Mesothelial cell of epicardium (in vitro differentiated cells): Measurements from ENCODE around the gene CHRM4. TPM values are rescaled to one million over a fixed set of nuclear protein-coding genes. Genes with fewer than 3 reads are reported as not detected.

Source experiments
- DNase-seq, 2 experiments: peaks; one replicate each; pipeline ENCODE4 v3.0.0; 2021; ENCODE audit warnings: low spot score in 2 of 2; ENCODE audit not compliant: unreplicated experiment in 2 of 2
- H3K27ac Mint-ChIP-seq: 2 replicates; pipeline ENCODE4 v1.8.0; 2021; ENCODE audit warnings: mixed read lengths
- H3K27me3 Mint-ChIP-seq: 2 replicates; pipeline ENCODE4 v1.8.0; 2021; ENCODE audit warnings: low read depth, mixed read lengths
- H3K36me3 Mint-ChIP-seq: 2 replicates; pipeline ENCODE4 v1.8.0; 2021; ENCODE audit warnings: mixed read lengths
- H3K4me1 Mint-ChIP-seq: 2 replicates; pipeline ENCODE4 v1.8.0; 2021; ENCODE audit warnings: mixed read lengths
- H3K4me3 Mint-ChIP-seq: 2 replicates; pipeline ENCODE4 v1.8.0; 2021; ENCODE audit warnings: mild to moderate bottlenecking, moderate library complexity, mixed read lengths
- H3K9me3 Mint-ChIP-seq: 2 replicates; pipeline ENCODE4 v1.8.0; 2021; ENCODE audit warnings: mixed read lengths
- total RNA-seq: library from RNA; stranded (reverse); gene quantifications from 3 replicates; pipeline ENCODE4 v1.2.1, GENCODE V29; 2021
- TF ChIP-seq, protein P1 (sequence below): fragments of 200-600 bp; sonication (generic); IDR thresholded peaks from one replicate; pipeline ENCODE4 v1.5.0; 2021; ENCODE audit warnings: antibody characterized with exemption; ENCODE audit not compliant: unreplicated experiment

Gene CHRM4
- 0.42 to 0.68 TPM (median 0.51 TPM) in 3 replicates for total RNA-seq

DNA sequence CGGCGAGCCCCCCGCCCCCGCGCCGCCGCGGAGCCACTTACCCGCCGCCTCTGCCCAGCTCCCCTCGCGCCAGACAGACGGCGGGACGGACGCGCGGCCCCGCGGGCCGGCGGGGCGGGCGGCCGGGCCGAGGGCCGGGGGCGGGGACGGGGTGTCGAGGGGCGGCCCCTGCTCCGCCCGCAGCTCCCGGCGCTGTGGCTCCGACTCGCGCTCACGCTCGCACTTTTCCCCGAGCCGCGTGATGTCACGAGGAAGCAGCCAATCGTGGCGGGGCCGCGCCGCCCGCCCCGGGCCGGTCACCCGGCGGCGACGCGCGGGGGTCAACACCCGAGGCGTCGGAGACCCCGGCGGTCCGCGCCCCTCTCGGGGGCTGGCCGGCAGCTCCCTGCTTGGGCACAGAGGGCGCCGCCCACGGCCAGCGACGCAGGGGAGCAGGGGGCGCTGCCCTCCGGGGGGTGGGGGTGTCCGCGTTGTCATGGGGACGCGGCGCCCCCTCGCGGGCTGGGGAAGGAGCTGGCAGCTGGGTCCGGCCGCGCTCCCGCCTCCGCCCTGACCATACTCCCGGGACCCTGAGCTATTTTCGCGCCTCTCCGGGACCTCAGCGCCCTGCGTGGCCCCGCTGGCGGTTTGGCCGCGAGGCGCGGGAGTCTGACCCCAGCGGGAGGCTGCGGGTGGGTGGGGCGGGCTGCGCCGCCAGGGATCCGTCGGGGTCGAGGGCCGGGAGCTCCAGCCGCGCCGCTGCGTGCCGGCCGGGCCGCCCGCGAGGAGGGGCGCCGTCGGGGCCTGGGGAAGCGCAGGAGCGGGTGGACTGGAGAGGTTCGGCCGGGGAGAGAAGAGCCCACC, at the start of gene CHRM4:
Gene CHRM4 (minus strand): TSS at position 199 of the 843 bp plus-strand sequence. CDS start 5,219 bp downstream, outside the sequence.
- Mint-ChIP-seq H3K9me3 (no peaks in the 10 kb centered on the region), H3K27me3 (peaks cover 57% of the 10 kb centered on the region), H3K27ac (no peak within 1 kb of the TSS), H3K4me1 (peaks cover 29% of the 10 kb centered on the region), H3K36me3 (peaks cover 6% of the 10 kb centered on the region), H3K4me3 (peak within 1 kb of the TSS; percentile 69)
- TF ChIP-seq, protein P1, sequence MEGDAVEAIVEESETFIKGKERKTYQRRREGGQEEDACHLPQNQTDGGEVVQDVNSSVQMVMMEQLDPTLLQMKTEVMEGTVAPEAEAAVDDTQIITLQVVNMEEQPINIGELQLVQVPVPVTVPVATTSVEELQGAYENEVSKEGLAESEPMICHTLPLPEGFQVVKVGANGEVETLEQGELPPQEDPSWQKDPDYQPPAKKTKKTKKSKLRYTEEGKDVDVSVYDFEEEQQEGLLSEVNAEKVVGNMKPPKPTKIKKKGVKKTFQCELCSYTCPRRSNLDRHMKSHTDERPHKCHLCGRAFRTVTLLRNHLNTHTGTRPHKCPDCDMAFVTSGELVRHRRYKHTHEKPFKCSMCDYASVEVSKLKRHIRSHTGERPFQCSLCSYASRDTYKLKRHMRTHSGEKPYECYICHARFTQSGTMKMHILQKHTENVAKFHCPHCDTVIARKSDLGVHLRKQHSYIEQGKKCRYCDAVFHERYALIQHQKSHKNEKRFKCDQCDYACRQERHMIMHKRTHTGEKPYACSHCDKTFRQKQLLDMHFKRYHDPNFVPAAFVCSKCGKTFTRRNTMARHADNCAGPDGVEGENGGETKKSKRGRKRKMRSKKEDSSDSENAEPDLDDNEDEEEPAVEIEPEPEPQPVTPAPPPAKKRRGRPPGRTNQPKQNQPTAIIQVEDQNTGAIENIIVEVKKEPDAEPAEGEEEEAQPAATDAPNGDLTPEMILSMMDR: no peak
- DNase-seq: peak in 1 of 2 experiments; percentile 61

DNA sequence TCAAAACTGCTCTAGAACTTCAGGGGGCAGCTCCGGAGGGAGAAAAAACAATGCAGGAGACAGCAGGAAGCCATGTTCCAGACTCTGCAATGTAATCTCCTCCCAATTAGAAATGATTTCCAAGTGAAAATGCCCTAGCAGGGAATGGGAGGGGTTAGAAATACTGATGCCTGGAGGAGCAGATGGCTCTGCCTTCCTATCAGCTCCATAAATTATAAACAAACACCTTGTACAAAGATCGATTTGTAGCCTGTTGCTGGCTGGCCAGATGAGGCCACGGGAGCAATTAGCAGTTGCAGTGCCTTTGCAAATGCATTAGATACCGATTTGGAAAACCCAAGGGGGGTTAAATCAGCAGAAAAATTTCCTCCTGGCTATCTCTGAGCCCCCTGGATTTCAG, 46.6 kb upstream of the CHRM4 start:
- H3K27ac Mint-ChIP-seq: no peak overlapping the region
- no peak overlapping the region for H3K4me3 Mint-ChIP-seq
- TF ChIP-seq, protein P1: no peak
- H3K4me1 Mint-ChIP-seq: no peaks in the 10 kb centered on the region
- no peaks in the 10 kb centered on the region for H3K9me3 Mint-ChIP-seq
- H3K36me3 Mint-ChIP-seq: peaks cover 25% of the 10 kb centered on the region
- H3K27me3 Mint-ChIP-seq: no peaks in the 10 kb centered on the region
- DNase-seq: no peak

DNA sequence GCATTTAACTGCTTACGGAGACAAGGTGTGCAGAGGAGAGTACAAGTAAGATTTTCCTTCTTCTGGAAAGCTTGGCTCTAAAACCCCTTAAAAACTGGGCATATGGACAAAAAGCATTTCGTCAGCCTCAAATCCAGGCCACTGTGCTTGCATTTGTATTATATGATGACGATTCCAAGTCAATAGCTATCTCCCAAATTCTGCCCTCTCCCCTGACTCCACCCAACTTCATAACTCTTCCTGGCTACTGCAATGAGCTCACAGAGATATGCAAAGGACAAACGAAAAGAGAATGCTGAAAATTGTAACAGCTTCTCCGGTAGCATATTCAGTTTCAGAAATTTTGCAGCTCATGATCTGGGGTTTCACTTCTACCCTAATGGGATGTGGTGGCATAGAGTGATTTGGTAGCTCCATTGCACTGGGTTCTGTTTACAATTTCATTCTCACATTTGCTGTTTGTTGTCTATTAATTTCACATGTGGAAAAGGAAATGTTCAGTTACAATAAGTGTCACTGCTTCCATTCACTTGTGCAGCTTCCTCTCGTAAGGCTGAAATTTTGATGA, 45.6 kb upstream of the CHRM4 start:
- H3K36me3 Mint-ChIP-seq: peaks cover 21% of the 10 kb centered on the region
- H3K4me1 Mint-ChIP-seq: no peaks in the 10 kb centered on the region
- DNase-seq: no peak
- no peak overlapping the region for H3K27ac Mint-ChIP-seq
- no peak overlapping the region for H3K4me3 Mint-ChIP-seq
- TF ChIP-seq, protein P1: no peak
- no peaks in the 10 kb centered on the region for H3K9me3 Mint-ChIP-seq
- no peaks in the 10 kb centered on the region for H3K27me3 Mint-ChIP-seq

DNA sequence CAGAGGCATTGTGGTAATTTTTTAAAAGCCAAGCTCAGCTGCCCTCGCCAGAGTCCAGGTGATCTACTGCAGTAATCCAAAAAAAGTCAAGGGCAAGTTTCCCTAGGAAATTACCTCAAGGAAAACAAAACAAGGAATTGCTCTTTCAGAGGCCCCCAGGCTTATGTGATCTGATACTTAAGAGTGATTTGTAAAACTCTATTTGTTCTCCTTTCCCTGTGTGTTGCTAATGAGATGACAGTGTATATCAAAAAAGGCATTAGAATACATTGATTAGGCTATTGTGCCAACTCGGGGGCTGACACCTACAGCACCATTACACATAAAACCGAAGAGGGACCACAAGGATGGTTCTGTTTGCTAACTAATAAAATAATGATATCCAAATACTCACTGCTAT, 44.5 kb upstream of the CHRM4 start:
- Mint-ChIP-seq H3K36me3 (peaks cover 19% of the 10 kb centered on the region), H3K27me3 (no peaks in the 10 kb centered on the region), H3K4me1 (no peaks in the 10 kb centered on the region), H3K4me3 (no peak overlapping the region), H3K9me3 (no peaks in the 10 kb centered on the region), H3K27ac (no peak overlapping the region)
- no peak for DNase-seq
- TF ChIP-seq, protein P1: no peak

DNA sequence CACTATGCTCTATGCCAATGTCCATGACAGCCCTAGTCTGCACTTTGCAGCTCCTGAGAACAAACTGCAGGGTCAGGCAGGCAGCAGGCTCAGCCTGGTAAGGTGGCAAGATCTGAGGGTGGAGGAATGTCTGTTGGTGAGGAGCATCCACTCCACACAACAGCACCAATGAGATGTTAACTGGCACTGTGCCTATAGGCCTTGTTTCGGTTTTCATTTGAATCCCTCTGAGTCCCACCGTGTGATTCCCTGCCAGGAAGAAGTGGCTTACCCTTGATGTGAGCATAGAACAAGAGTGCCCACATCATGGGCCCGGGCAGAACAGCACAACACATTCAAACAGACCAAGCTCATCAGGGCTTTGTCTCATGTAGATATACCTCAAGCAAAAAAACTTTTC, 44.1 kb upstream of the CHRM4 start:
- Mint-ChIP-seq H3K27me3 (no peaks in the 10 kb centered on the region), H3K27ac (no peak overlapping the region), H3K9me3 (no peaks in the 10 kb centered on the region), H3K4me1 (no peaks in the 10 kb centered on the region), H3K4me3 (no peak overlapping the region), H3K36me3 (peaks cover 16% of the 10 kb centered on the region)
- no peak for DNase-seq
- TF ChIP-seq, protein P1: no peak
